ENCODE data around the gene SPACA6.

The SPACA6 gene

GRCh38 chr19:51698296-51698695, 5.2 kb downstream of the SPACA6 start:
- peaks cover 10% of the 10 kb centered on the region; the same call in 1 of the 2 replicates for H3K36me3 ChIP-seq (ENCODE audit: insufficient read depth, low read length)

DNA sequence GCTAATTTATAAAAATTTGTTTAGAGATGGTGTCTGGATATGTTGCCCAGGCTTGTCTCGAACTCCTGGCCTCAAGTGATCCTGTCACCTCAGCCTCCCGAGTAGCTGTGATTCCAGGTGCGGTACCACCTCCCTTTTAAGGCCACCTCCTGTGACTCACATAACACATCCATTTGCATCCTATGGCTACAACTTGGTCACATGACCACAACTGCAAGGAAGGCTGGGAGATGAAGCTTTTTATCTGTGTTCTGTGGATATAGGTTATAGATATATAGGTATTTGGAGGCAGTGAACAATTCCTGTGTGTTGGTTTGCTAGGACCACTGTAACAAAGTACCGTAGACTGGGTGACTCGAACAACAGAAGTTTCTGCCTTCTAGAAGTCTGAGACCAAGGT, 6.0 kb downstream of the SPACA6 start:
- no peaks in the 10 kb centered on the region for H3K27me3 ChIP-seq (ENCODE audit: insufficient read depth, low read length, poor library complexity, severe bottlenecking)
- peaks cover under 1% of the 10 kb centered on the region; the same call in 1 of the 2 replicates for H3K79me2 ChIP-seq (ENCODE audit: insufficient read depth, low read length)
- H3K9me2 ChIP-seq (replicated peaks; ENCODE audit: low read depth, low read length): no peaks in the 10 kb centered on the region
- H4K20me1 ChIP-seq (ENCODE audit: insufficient read depth, low read length, poor library complexity, severe bottlenecking): no peaks in the 10 kb centered on the region
- H3K36me3 ChIP-seq (ENCODE audit: insufficient read depth, low read length): peaks cover 10% of the 10 kb centered on the region; the same call in 1 of the 2 replicates
- H3K9me3 ChIP-seq (ENCODE audit: insufficient read depth, low read depth, low read length): no peaks in the 10 kb centered on the region
- H3K4me1 ChIP-seq (ENCODE audit: insufficient read depth, low read length, poor library complexity, severe bottlenecking): no peaks in the 10 kb centered on the region
- no peak overlapping the region for H3K4me3 ChIP-seq (ENCODE audit: low read length, poor library complexity, severe bottlenecking)
- H2AFZ ChIP-seq (ENCODE audit: low read length): no peak overlapping the region
- H3F3A ChIP-seq (ENCODE audit: low read depth): no peaks in the 10 kb centered on the region
- no peak overlapping the region for H3K9ac ChIP-seq (ENCODE audit: low read depth, low read length, poor library complexity, severe bottlenecking)
- TF ChIP-seq EZH2phosphoT487 (IDR thresholded peaks at IDR 0.05; ENCODE audit: borderline replicate concordance): no peak
- TF ChIP-seq, protein P1, sequence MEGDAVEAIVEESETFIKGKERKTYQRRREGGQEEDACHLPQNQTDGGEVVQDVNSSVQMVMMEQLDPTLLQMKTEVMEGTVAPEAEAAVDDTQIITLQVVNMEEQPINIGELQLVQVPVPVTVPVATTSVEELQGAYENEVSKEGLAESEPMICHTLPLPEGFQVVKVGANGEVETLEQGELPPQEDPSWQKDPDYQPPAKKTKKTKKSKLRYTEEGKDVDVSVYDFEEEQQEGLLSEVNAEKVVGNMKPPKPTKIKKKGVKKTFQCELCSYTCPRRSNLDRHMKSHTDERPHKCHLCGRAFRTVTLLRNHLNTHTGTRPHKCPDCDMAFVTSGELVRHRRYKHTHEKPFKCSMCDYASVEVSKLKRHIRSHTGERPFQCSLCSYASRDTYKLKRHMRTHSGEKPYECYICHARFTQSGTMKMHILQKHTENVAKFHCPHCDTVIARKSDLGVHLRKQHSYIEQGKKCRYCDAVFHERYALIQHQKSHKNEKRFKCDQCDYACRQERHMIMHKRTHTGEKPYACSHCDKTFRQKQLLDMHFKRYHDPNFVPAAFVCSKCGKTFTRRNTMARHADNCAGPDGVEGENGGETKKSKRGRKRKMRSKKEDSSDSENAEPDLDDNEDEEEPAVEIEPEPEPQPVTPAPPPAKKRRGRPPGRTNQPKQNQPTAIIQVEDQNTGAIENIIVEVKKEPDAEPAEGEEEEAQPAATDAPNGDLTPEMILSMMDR (conservative IDR thresholded peaks at IDR 0.05; ENCODE audit: low read length): no peak
- H3K4me2 ChIP-seq (ENCODE audit: low read depth, low read length, poor library complexity, severe bottlenecking): no peak overlapping the region

More at GRCh38 chr19:51698296-51698695, 5.2 kb downstream of the SPACA6 start:
- no peaks in the 10 kb centered on the region for H4K20me1 ChIP-seq (ENCODE audit: insufficient read depth, low read length, poor library complexity, severe bottlenecking)
- peaks cover 3% of the 10 kb centered on the region; the same call in 1 of the 2 replicates for H3K79me2 ChIP-seq (ENCODE audit: insufficient read depth, low read length)
- H2AFZ ChIP-seq (ENCODE audit: low read length): no peak overlapping the region
- no peaks in the 10 kb centered on the region for H3K9me3 ChIP-seq (ENCODE audit: insufficient read depth, low read depth, low read length)
- no peaks in the 10 kb centered on the region for H3K4me1 ChIP-seq (ENCODE audit: insufficient read depth, low read length, poor library complexity, severe bottlenecking)
- H3K4me3 ChIP-seq (ENCODE audit: low read length, poor library complexity, severe bottlenecking): no peak overlapping the region
- no peak overlapping the region for H3K4me2 ChIP-seq (ENCODE audit: low read depth, low read length, poor library complexity, severe bottlenecking)
- no peak overlapping the region for H3K9ac ChIP-seq (ENCODE audit: low read depth, low read length, poor library complexity, severe bottlenecking)
- TF ChIP-seq, protein P1 (conservative IDR thresholded peaks at IDR 0.05; ENCODE audit: low read length): no peak
- no peak for TF ChIP-seq EZH2phosphoT487 (IDR thresholded peaks at IDR 0.05; ENCODE audit: borderline replicate concordance)
- H3K9me2 ChIP-seq (replicated peaks; ENCODE audit: low read depth, low read length): no peaks in the 10 kb centered on the region
- H3F3A ChIP-seq (ENCODE audit: low read depth): no peaks in the 10 kb centered on the region
- H3K27me3 ChIP-seq (ENCODE audit: insufficient read depth, low read length, poor library complexity, severe bottlenecking): no peaks in the 10 kb centered on the region

DNA sequence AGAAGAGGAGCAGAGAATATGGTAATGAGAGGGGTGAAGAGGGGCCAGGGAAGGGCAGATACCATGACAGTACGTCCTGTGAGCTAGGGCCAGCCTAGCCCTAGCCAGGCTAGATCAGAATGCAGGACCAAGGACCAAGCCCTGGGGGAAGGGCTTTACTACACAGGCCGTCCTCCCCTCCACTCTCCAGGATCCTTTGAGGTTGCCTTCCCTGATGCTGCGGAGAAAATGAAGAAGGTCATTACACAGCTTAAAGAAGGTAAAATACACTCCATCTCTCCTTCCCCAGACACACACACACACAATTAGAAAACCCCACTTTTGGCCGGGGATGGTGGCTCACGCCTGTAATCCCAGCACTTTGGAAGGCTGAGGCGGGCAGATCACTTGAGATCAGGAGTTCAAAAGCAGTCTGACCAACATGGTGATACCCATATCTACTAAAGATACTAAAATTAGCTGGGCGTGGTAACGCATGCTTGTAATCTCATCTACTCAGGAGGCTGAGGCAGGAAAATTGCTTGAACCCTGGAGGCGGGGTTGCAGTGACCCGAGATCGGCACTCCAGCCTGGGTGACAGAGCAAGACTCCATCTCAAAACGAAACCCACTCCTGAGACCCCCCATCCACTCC, 8.5 kb downstream of the SPACA6 start:
- Histone ChIP-seq H3K27me3 (ENCODE audit: insufficient read depth, low read length, poor library complexity, severe bottlenecking) (no peaks in the 10 kb centered on the region), H4K20me1 (ENCODE audit: insufficient read depth, low read length, poor library complexity, severe bottlenecking) (peaks cover 7% of the 10 kb centered on the region), H3K4me2 (ENCODE audit: low read depth, low read length, poor library complexity, severe bottlenecking) (no peak overlapping the region), H3F3A (ENCODE audit: low read depth) (no peaks in the 10 kb centered on the region), H3K36me3 (ENCODE audit: insufficient read depth, low read length) (no peaks in the 10 kb centered on the region; the same call in 1 of the 2 replicates), H2AFZ (ENCODE audit: low read length) (no peak overlapping the region), H3K79me2 (ENCODE audit: insufficient read depth, low read length) (peaks cover 13% of the 10 kb centered on the region), H3K4me3 (ENCODE audit: low read length, poor library complexity, severe bottlenecking) (no peak overlapping the region), H3K9me3 (ENCODE audit: insufficient read depth, low read depth, low read length) (no peaks in the 10 kb centered on the region), H3K9ac (ENCODE audit: low read depth, low read length, poor library complexity, severe bottlenecking) (no peak overlapping the region), H3K4me1 (ENCODE audit: insufficient read depth, low read length, poor library complexity, severe bottlenecking) (peaks cover 7% of the 10 kb centered on the region), H3K9me2 (replicated peaks; ENCODE audit: low read depth, low read length) (no peaks in the 10 kb centered on the region)
- TF ChIP-seq, protein P1 (conservative IDR thresholded peaks at IDR 0.05; ENCODE audit: low read length): no peak
- no peak for TF ChIP-seq EZH2phosphoT487 (IDR thresholded peaks at IDR 0.05; ENCODE audit: borderline replicate concordance)
